Caco-2 (cell line): ENCODE data around the gene HOXA11. TPM values are rescaled to one million over a fixed set of nuclear protein-coding genes. Genes with fewer than 3 reads are reported as not detected.

Experiments
- BruUV-seq: library from RNA; stranded (reverse); fragments of 400-500 nt; replicated peaks from 2 replicates; lab custom pipeline; 2021; lab: Mats Ljungman, UMichigan
- CTCF ChIA-PET: fragments of 300-600 bp; sonication (Branson Sonifier 250); formaldehyde crosslinking; loops from one replicate; lab custom pipeline; 2022; ENCODE audit warnings: antibody characterized with exemption; lab: Charles Lee
- POLR2A ChIA-PET: fragments of 300-600 bp; sonication (Branson Sonifier 250); formaldehyde crosslinking; loops from one replicate; lab custom pipeline; 2022; ENCODE audit warnings: antibody characterized with exemption; lab: Charles Lee
- DNase-seq, 2 experiments: peaks; one replicate each; pipeline versions ENCODE4 v3.0.0 to v3.0.0-alpha.2; 2020 to 2022
- H3K27me3 ChIP-seq: replicated peaks from 2 replicates; pipeline ENCODE4 v1.6.0; 2011; ENCODE audit warnings: low read length; ENCODE audit not compliant: control insufficient read depth, insufficient read depth
- H3K36me3 ChIP-seq: 2 replicates; pipeline ENCODE4 v1.5.1; 2011; ENCODE audit warnings: low read length; ENCODE audit not compliant: control insufficient read depth, insufficient read depth
- H3K4me1 ChIP-seq: fragments of 250-450 bp; sonication (Bioruptor Pico); 2 replicates; pipeline ENCODE4 v1.5.1; 2020; ENCODE audit warnings: mild to moderate bottlenecking
- H3K4me3 ChIP-seq: 2 replicates; pipeline ENCODE4 v1.5.1; 2011; ENCODE audit warnings: low read depth, mild to moderate bottlenecking, control low read depth, low read length
- H3K9me3 ChIP-seq: fragments of 250-450 bp; sonication (Bioruptor Pico); 2 replicates; pipeline ENCODE4 v1.5.1; 2020; ENCODE audit warnings: mild to moderate bottlenecking, moderate library complexity
- H3K27ac Mint-ChIP-seq: one replicate; pipeline ENCODE4 v1.8.0; 2022; ENCODE audit warnings: mixed read lengths; ENCODE audit not compliant: unreplicated experiment
- H3K27me3 Mint-ChIP-seq: one replicate; pipeline ENCODE4 v1.8.0; 2022; ENCODE audit warnings: mixed read lengths; ENCODE audit not compliant: insufficient read depth, unreplicated experiment
- H3K36me3 Mint-ChIP-seq: one replicate; pipeline ENCODE4 v1.8.0; 2022; ENCODE audit warnings: mild to moderate bottlenecking, mixed read lengths; ENCODE audit not compliant: insufficient read depth, unreplicated experiment
- H3K4me1 Mint-ChIP-seq: one replicate; pipeline ENCODE4 v1.8.0; 2022; ENCODE audit warnings: low read depth, mixed read lengths; ENCODE audit not compliant: unreplicated experiment
- H3K4me3 Mint-ChIP-seq: one replicate; pipeline ENCODE4 v1.8.0; 2022; ENCODE audit warnings: mild to moderate bottlenecking, moderate library complexity, mixed read lengths; ENCODE audit not compliant: unreplicated experiment
- H3K9me3 Mint-ChIP-seq: one replicate; pipeline ENCODE4 v1.8.0; 2022; ENCODE audit warnings: mixed read lengths; ENCODE audit not compliant: unreplicated experiment
- CTCF ChIP-seq, 2 experiments: fragments of 200-600 bp in 1 of 2; IDR thresholded peaks; 1 replicate in 1 of 2; 2 replicates in 1 of 2; pipeline versions ENCODE4 v1.5.1 to v1.8.0; 2011 to 2022; ENCODE audit warnings: antibody characterized with exemption in 1 of 2, control low read depth in 1 of 2, inconsistent platforms in 1 of 2, low read depth in 1 of 2, low read length in 1 of 2, mild to moderate bottlenecking in 1 of 2, moderate library complexity in 1 of 2; ENCODE audit not compliant: insufficient read depth in 1 of 2, severe bottlenecking in 1 of 2, unreplicated experiment in 1 of 2
- intact Hi-C: fragments of 100-400 bp; cut with micrococcal nuclease; formaldehyde crosslinking; loops from one replicate; pipeline ENCODE4 v1.10.0; 2022; ENCODE audit not compliant: unreplicated experiment
- total RNA-seq: library from RNA; stranded (reverse); gene quantifications from 2 replicates; pipeline ENCODE4 v1.2.3, GENCODE V29; 2022

Gene HOXA11
- total RNA-seq, 1 experiment from 2014 or later: 0.73 TPM

GRCh38 chr7:27224983-27225934 is 40.2 kb upstream of the HOXA11 start:
- Mint-ChIP-seq H3K27ac (no peak overlapping the region), H3K36me3 (no peaks in the 10 kb centered on the region), H3K27me3 (peaks cover 4% of the 10 kb centered on the region), H3K4me1 (no peaks in the 10 kb centered on the region), H3K4me3 (no peak overlapping the region), H3K9me3 (no peaks in the 10 kb centered on the region)
- Histone ChIP-seq H3K36me3 (no peaks in the 10 kb centered on the region), H3K4me3 (no peak overlapping the region), H3K27me3 (no peaks in the 10 kb centered on the region), H3K4me1 (no peaks in the 10 kb centered on the region), H3K9me3 (no peaks in the 10 kb centered on the region)
- TF ChIP-seq CTCF (IDR thresholded peaks at IDR 0.05; ENCODE audit: insufficient read depth in 1 of 2, low read depth in 1 of 2, low read length in 1 of 2, severe bottlenecking in 1 of 2, unreplicated experiment in 1 of 2): no peak
- intact Hi-C loops: no loop called here
- ChIA-PET CTCF (no interaction called here), POLR2A (no interaction called here)
- no TSS peak for BruUV-seq
- no peak for DNase-seq

GRCh38 chr7:27223941-27224575 is 39.0 kb upstream of the HOXA11 start:
- Mint-ChIP-seq H3K27ac (no peak overlapping the region), H3K4me3 (no peak overlapping the region), H3K36me3 (no peaks in the 10 kb centered on the region), H3K9me3 (no peaks in the 10 kb centered on the region), H3K27me3 (peaks cover 4% of the 10 kb centered on the region), H3K4me1 (no peaks in the 10 kb centered on the region)
- no peak for TF ChIP-seq CTCF (IDR thresholded peaks at IDR 0.05; ENCODE audit: insufficient read depth in 1 of 2, low read depth in 1 of 2, low read length in 1 of 2, severe bottlenecking in 1 of 2, unreplicated experiment in 1 of 2)
- Histone ChIP-seq H3K4me3 (no peak overlapping the region), H3K9me3 (no peaks in the 10 kb centered on the region), H3K27me3 (no peaks in the 10 kb centered on the region), H3K4me1 (no peaks in the 10 kb centered on the region), H3K36me3 (no peaks in the 10 kb centered on the region)
- POLR2A ChIA-PET: no interaction called here
- DNase-seq: no peak
- no TSS peak for BruUV-seq
- CTCF ChIA-PET: no interaction called here
- intact Hi-C loops: no loop called here

GRCh38 chr7:27221201-27221797 is 36.3 kb upstream of the HOXA11 start:
- no peaks in the 10 kb centered on the region for H3K4me1 Mint-ChIP-seq
- no peak overlapping the region for H3K4me3 Mint-ChIP-seq
- H3K9me3 ChIP-seq: no peaks in the 10 kb centered on the region
- no peak for TF ChIP-seq CTCF (IDR thresholded peaks at IDR 0.05; ENCODE audit: insufficient read depth in 1 of 2, low read depth in 1 of 2, low read length in 1 of 2, severe bottlenecking in 1 of 2, unreplicated experiment in 1 of 2)
- H3K9me3 Mint-ChIP-seq: no peaks in the 10 kb centered on the region
- H3K4me3 ChIP-seq: no peak overlapping the region
- H3K27me3 Mint-ChIP-seq: peaks cover 4% of the 10 kb centered on the region
- BruUV-seq: no TSS peak
- ChIA-PET CTCF (no interaction called here), POLR2A (no interaction called here)
- no peaks in the 10 kb centered on the region for H3K36me3 Mint-ChIP-seq
- H3K27me3 ChIP-seq: no peaks in the 10 kb centered on the region
- H3K36me3 ChIP-seq: no peaks in the 10 kb centered on the region
- DNase-seq: no peak
- H3K4me1 ChIP-seq: no peaks in the 10 kb centered on the region
- intact Hi-C loops: no loop called here
- H3K27ac Mint-ChIP-seq: no peak overlapping the region
